B cell (primary cell): ENCODE data around the gene GRIK2. TPM values are rescaled to one million over a fixed set of nuclear protein-coding genes. Genes with fewer than 3 reads are reported as not detected.

ENCODE experiments used
- ATAC-seq: fragments of 200-7000 bp; cut with Tn5 transposase; one replicate; pipeline ENCODE4 v1.10.0; 2021; ENCODE audit warnings: low read depth, mild to moderate bottlenecking, moderate number of reproducible peaks, moderate library complexity
- CTCF ChIA-PET: fragments of 350-600 bp; sonication (Branson Sonifier 250); formaldehyde crosslinking; loops from one replicate; lab custom pipeline; 2021; ENCODE audit warnings: antibody characterized with exemption, inconsistent platforms; lab: Charles Lee
- POLR2A ChIA-PET: fragments of 350-600 bp; sonication (Branson Sonifier 250); formaldehyde crosslinking; loops from one replicate; lab custom pipeline; 2021; ENCODE audit warnings: antibody characterized with exemption; lab: Charles Lee
- DNase-seq: peaks from one replicate; pipeline ENCODE4 v3.0.0; 2013
- H2AFZ ChIP-seq: 2 replicates; pipeline ENCODE4 v1.6.1; 2012; ENCODE audit warnings: mild to moderate bottlenecking, low read depth, low read length; ENCODE audit not compliant: insufficient read depth, poor library complexity, severe bottlenecking
- H3K27ac ChIP-seq, 2 donors: 1 replicate in 1 of 2; 2 replicates in 1 of 2; pipeline ENCODE4 v1.5.1; 2012 to 2013; ENCODE audit warnings: low read length in 2 of 2, mild to moderate bottlenecking in 2 of 2, moderate library complexity in 1 of 2
- H3K27me3 ChIP-seq, 4 experiments: fragments of 200-600 bp in 1 of 4; sonication (generic) in 1 of 4; replicated peaks in 1 of 4; 1 replicate in 2 of 4; 2 replicates in 2 of 4; pipeline versions ENCODE4 v1.6.1 to v1.7.0; 2013 to 2016; ENCODE audit warnings: low read length in 3 of 4, mild to moderate bottlenecking in 2 of 4, mixed read lengths in 1 of 4, moderate library complexity in 1 of 4; ENCODE audit not compliant: insufficient read depth in 4 of 4, control insufficient read depth in 3 of 4; ENCODE audit errors: control extremely low read depth in 1 of 4
- H3K36me3 ChIP-seq, 2 experiments: replicated peaks in 1 of 2; 1 replicate in 1 of 2; 2 replicates in 1 of 2; pipeline versions ENCODE4 v1.6.1 to v1.7.1; 2013; ENCODE audit warnings: low read length in 1 of 2; ENCODE audit not compliant: insufficient read depth in 2 of 2, control insufficient read depth in 1 of 2; ENCODE audit errors: control extremely low read depth in 1 of 2, extremely low read depth in 1 of 2
- H3K4me1 ChIP-seq, 2 donors: fragments of 200-600 bp in 1 of 2; sonication (generic) in 1 of 2; 1 replicate in 1 of 2; 2 replicates in 1 of 2; pipeline versions ENCODE4 v1.5.1 to v1.6.1; 2013 to 2017; ENCODE audit warnings: low read length in 2 of 2; ENCODE audit not compliant: control insufficient read depth in 2 of 2, insufficient read depth in 2 of 2
- H3K4me2 ChIP-seq: replicated peaks from 2 replicates; pipeline ENCODE3; 2012; ENCODE audit warnings: mild to moderate bottlenecking, low read depth, low read length; ENCODE audit not compliant: poor library complexity, severe bottlenecking
- H3K4me3 ChIP-seq, 5 experiments: fragments of 200-600 bp in 1 of 5; sonication (generic) in 1 of 5; 1 replicate in 3 of 5; 2 replicates in 2 of 5; pipeline versions ENCODE4 v1.5.1 to v1.7.0; 2011 to 2016; ENCODE audit warnings: low read length in 4 of 5, mild to moderate bottlenecking in 4 of 5, low read depth in 2 of 5, control low read depth in 1 of 5, moderate library complexity in 1 of 5; ENCODE audit not compliant: insufficient read depth in 1 of 5; ENCODE audit errors: control extremely low read depth in 1 of 5, extremely low read depth in 1 of 5
- H3K79me2 ChIP-seq: fragments of 200-600 bp; sonication (generic); one replicate; pipeline ENCODE4 v1.6.0; 2016; ENCODE audit warnings: low read length; ENCODE audit not compliant: control insufficient read depth, insufficient read depth
- H3K9ac ChIP-seq: fragments of 200-600 bp; sonication (generic); 2 replicates; pipeline ENCODE4 v1.6.1; 2017; ENCODE audit warnings: mild to moderate bottlenecking, low read length, moderate library complexity
- H3K9me3 ChIP-seq, 3 donors: one replicate each; pipeline versions ENCODE4 v1.6.1 to v1.7.1; 2013; ENCODE audit warnings: low read length in 2 of 3; ENCODE audit not compliant: control insufficient read depth in 2 of 3, insufficient read depth in 1 of 3; ENCODE audit errors: control extremely low read depth in 1 of 3
- H4K20me1 ChIP-seq: 2 replicates; pipeline ENCODE4 v1.6.0; 2012; ENCODE audit warnings: mild to moderate bottlenecking, low read length; ENCODE audit not compliant: insufficient read depth, control insufficient read depth, poor library complexity, severe bottlenecking
- H3K27ac Mint-ChIP-seq: one replicate; pipeline ENCODE4 v1.8.0; 2021; ENCODE audit warnings: mixed read lengths
- H3K27me3 Mint-ChIP-seq: one replicate; pipeline ENCODE4 v1.8.0; 2021; ENCODE audit warnings: mixed read lengths
- H3K4me1 Mint-ChIP-seq: one replicate; pipeline ENCODE4 v1.8.0; 2021; ENCODE audit warnings: mixed read lengths
- H3K4me3 Mint-ChIP-seq: one replicate; pipeline ENCODE4 v1.8.0; 2021; ENCODE audit warnings: mixed read lengths
- H3K9me3 Mint-ChIP-seq: one replicate; pipeline ENCODE4 v1.8.0; 2022; ENCODE audit warnings: mixed read lengths; ENCODE audit not compliant: insufficient read depth
- EZH2 ChIP-seq: IDR thresholded peaks from 2 replicates; pipeline ENCODE4 v1.6.1; 2012; ENCODE audit warnings: borderline replicate concordance, low read depth, mild to moderate bottlenecking, moderate library complexity, low read length; ENCODE audit not compliant: insufficient read depth, poor library complexity, severe bottlenecking
- WGBS: methylation state at CpG from one replicate; pipeline ENCODE4 v1.1.5; 2013; ENCODE audit warnings: missing lambda C conversion rate; ENCODE audit not compliant: insufficient coverage; 5-methylcytosine and 5-hydroxymethylcytosine counted together
- intact Hi-C: fragments of 100-400 bp; cut with micrococcal nuclease; formaldehyde crosslinking; loops from one replicate; pipeline ENCODE4 v1.10.0; 2022
- polyA plus RNA-seq: library from polyadenylated mRNA; depleted of rRNA; stranded (reverse); fragments of >200 nt; gene quantifications from 2 replicates; pipeline ENCODE4 v1.2.3, GENCODE V29; 2012
- total RNA-seq, 2 donors: library from RNA; stranded (reverse); fragments of 120-200 nt in 1 of 2; gene quantifications; 1 replicate in 1 of 2; 2 replicates in 1 of 2; pipeline versions ENCODE4 v1.2.3 to v1.2.4, GENCODE V29; 2013 to 2022
- TF ChIP-seq, protein P1 (sequence below): fragments of 200-600 bp; IDR thresholded peaks from one replicate; pipeline ENCODE4 v1.8.0; 2022; ENCODE audit warnings: antibody characterized with exemption, mild to moderate bottlenecking

Gene GRIK2
- total and polyA plus RNA-seq, 2 donors (not counting 1 experiment from before 2014, with no cell fraction given), result not detected

DNA sequence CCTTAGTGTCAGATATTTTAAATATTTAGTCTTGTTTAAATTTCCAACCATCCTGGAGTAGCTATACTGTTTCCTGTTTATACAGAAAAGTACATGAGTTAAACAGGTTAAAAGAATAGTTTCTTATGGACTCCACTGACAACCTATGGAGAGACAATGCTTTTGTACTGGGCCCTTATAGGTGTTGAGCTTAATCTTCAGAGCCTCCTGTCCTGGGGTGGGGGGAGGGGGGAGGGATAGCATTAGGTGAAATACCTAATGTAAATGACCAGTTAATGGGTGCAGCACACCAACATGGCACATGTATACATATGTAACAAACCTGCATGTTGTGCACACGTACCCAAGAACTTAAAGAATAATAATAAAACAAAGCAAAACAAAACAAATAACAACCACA is 322.9 kb downstream of the GRIK2 start:
- TF ChIP-seq EZH2, result no peak
- TF ChIP-seq, protein P1, sequence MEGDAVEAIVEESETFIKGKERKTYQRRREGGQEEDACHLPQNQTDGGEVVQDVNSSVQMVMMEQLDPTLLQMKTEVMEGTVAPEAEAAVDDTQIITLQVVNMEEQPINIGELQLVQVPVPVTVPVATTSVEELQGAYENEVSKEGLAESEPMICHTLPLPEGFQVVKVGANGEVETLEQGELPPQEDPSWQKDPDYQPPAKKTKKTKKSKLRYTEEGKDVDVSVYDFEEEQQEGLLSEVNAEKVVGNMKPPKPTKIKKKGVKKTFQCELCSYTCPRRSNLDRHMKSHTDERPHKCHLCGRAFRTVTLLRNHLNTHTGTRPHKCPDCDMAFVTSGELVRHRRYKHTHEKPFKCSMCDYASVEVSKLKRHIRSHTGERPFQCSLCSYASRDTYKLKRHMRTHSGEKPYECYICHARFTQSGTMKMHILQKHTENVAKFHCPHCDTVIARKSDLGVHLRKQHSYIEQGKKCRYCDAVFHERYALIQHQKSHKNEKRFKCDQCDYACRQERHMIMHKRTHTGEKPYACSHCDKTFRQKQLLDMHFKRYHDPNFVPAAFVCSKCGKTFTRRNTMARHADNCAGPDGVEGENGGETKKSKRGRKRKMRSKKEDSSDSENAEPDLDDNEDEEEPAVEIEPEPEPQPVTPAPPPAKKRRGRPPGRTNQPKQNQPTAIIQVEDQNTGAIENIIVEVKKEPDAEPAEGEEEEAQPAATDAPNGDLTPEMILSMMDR, result no peak
- no peak overlapping the region for H2AFZ ChIP-seq
- no peaks in the 10 kb centered on the region for H3K4me1 Mint-ChIP-seq
- no peak overlapping the region for H3K27ac Mint-ChIP-seq
- H3K27ac ChIP-seq, result no peak overlapping the region
- no peaks in the 10 kb centered on the region for H3K36me3 ChIP-seq
- DNase-seq, result no peak
- no peaks in the 10 kb centered on the region for H3K27me3 ChIP-seq
- no peak overlapping the region for H3K4me2 ChIP-seq
- no peaks in the 10 kb centered on the region for H3K9me3 Mint-ChIP-seq
- ATAC-seq, result no peak
- ChIA-PET CTCF (no interaction called here), POLR2A (no interaction called here)
- intact Hi-C loops, result no loop called here
- no peaks in the 10 kb centered on the region for H3K79me2 ChIP-seq
- WGBS, result 67% methylated on average over 1 of the region's 1 CpG
- no peaks in the 10 kb centered on the region for H3K27me3 Mint-ChIP-seq
- no peak overlapping the region for H3K4me3 Mint-ChIP-seq
- H3K9me3 ChIP-seq, result no peaks in the 10 kb centered on the region
- no peaks in the 10 kb centered on the region for H3K4me1 ChIP-seq
- no peak overlapping the region for H3K9ac ChIP-seq
- no peak overlapping the region for H3K4me3 ChIP-seq
- no peaks in the 10 kb centered on the region for H4K20me1 ChIP-seq

- Mint-ChIP-seq H3K4me3 (no peak overlapping the region), H3K27ac (no peak overlapping the region), H3K9me3 (no peaks in the 10 kb centered on the region), H3K27me3 (no peaks in the 10 kb centered on the region), H3K4me1 (no peaks in the 10 kb centered on the region)
- H3K9me3 ChIP-seq, result no peaks in the 10 kb centered on the region
- POLR2A ChIA-PET, result no interaction called here
- no peak overlapping the region for H3K4me2 ChIP-seq
- intact Hi-C loops, result no loop called here
- ATAC-seq (no peak), DNase-seq (no peak)
- H3K27ac ChIP-seq, result no peak overlapping the region
- H3K4me3 ChIP-seq, result no peak overlapping the region
- no peak overlapping the region for H2AFZ ChIP-seq
- CTCF ChIA-PET, result no interaction called here
- H3K27me3 ChIP-seq, result no peaks in the 10 kb centered on the region
- H3K36me3 ChIP-seq, result no peaks in the 10 kb centered on the region
- H3K9ac ChIP-seq, result no peak overlapping the region
- TF ChIP-seq EZH2, result no peak
- TF ChIP-seq, protein P1, result no peak
- H3K4me1 ChIP-seq, result no peaks in the 10 kb centered on the region
- H4K20me1 ChIP-seq, result no peaks in the 10 kb centered on the region
- no peaks in the 10 kb centered on the region for H3K79me2 ChIP-seq
Observed at GRCh38 chr6:101716810-101717209, 323.3 kb downstream of the GRIK2 start.
